Cortex of kidney (tissue), 1 donor: Measurements from ENCODE around the gene CDH15.
"Not testable (repeated sequence)": the region's sequence is repeated elsewhere in the genome, so short reads cannot be mapped to it uniquely, and the experiment has no call there.

ENCODE experiments used
- DNase-seq: peaks from one replicate; lab custom pipeline; 2025; lab: John Stamatoyannopoulos, UW

Gene CDH15

GRCh38 chr16:89172528-89173173, 1.1 kb downstream of the CDH15 start:
- no peak for DNase-seq

- no peak for DNase-seq
Measured at GRCh38 chr16:89173174-89173921, 1.8 kb downstream of the CDH15 start.

DNA sequence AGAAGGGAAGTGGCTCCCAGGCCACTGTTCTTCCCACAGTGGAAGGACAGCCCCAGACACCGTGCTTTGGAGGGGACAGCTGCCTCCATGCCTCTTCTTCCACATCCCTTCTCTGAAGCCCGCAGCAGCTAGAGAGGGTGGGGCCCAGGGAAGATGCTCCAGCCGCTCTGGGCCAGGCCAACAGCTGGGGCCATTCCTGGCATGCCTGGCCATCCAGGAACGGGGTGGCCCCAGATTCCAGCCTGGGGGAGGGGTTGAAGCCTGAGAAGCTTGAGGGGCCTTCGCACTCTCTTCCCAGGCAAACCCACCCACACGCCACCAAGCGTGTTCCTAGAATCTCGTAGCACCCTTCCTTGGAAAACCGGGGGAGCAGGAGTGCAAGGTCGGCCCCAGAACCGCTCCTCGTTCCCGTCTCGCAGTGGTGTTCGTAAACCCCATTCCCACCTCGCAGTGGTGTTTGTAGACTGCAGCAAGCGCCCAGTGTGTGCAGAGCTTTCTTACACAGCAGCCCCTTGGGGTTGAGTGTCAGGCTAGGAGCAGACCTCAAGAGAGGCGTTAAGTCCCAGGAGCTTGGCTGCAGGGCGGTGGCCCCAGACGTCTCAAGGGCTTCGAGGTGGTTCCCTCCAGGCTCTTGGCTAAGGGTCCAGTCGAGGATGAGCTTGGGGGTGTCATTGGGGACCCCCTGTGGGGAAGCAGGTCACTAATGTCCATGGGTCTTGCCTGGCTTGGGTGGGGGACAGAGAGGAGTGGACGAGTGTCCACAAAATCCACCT, 2.7 kb downstream of the CDH15 start:
- DNase-seq: no peak

- DNase-seq: no peak
Measured at GRCh38 chr16:89174877-89175276, 3.3 kb downstream of the CDH15 start.

GRCh38 chr16:89175280-89176146, 4.0 kb downstream of the CDH15 start:
- no peak for DNase-seq

- no peak for DNase-seq
Measured at GRCh38 chr16:89176147-89176690, 4.7 kb downstream of the CDH15 start.

DNA sequence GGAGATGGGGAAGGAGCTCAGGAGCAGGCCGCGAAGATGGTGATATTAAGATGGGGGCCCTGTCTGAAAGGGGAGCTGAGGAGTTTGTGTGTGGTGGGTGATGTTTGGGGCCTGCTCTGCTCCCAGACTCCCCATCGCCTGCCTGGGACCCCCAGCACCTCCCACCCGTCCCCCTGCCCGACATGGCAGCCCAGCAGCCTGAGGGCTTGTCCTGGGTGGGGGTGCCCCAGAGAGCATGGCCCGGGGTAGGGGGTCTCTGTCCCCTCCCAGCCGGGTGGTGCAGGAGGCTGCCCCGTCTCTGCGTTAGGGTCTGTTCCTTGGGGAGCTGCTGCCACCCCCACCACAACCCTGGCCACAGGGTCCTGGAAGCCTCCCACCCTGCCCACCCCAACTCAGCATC, 5.2 kb downstream of the CDH15 start:
- no peak for DNase-seq

GRCh38 chr16:89177501-89177900, 6.0 kb downstream of the CDH15 start:
- no peak for DNase-seq

DNA sequence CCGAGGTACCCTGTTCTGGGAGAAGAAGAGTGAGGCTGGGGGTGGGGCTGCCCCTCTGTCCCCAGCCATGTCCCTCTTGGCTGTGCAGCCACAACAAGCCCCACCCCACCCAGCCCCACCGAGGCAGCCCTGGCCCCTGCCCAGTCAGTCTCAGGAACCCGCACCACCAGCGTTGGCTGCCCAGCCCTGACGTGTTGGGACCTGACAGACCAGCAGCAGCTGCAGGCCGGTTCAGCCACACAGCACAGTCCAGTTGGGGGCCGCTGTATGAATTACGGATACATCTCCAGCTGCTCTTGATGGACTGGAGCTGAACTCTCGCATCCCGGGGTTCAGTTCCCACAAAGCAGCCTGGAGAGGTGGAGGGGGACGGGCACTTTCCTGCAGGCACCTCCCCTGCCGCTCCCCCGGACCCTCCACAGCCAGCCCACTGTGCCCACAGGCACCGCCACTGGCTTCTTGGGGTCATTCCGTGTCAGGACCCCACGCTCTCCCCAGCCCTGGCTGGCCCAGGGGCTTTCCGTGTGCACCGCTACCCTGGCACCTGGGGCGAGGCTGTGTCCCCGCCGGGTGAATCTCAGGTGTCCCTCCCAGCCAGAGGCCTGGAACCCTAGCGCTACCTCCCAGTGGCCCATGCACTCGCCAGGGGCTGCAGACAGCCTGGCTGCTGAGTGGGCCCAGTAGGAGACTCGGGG, 7.1 kb downstream of the CDH15 start:
- DNase-seq: no peak

- DNase-seq: no peak
Measured at GRCh38 chr16:89179148-89179484, 7.6 kb downstream of the CDH15 start.

GRCh38 chr16:89179656-89180315, 8.2 kb downstream of the CDH15 start:
- no peak for DNase-seq

DNA sequence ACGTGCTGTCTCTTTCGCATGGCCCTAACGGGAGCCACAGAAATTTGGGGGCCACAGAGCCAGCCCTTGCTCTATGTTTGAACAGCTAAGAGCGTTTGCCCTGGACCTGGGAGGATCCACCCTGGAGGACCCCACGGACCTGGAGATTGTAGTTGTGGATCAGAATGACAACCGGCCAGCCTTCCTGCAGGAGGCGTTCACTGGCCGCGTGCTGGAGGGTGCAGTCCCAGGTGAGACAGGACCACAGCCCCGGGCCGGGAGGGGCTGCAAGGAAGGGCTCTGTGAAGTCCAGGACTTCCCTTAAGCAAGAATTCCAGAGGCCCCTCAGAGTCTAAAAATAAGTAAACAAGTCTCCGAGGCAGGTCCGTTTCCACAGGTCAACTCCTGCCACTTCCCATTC, 11.9 kb downstream of the CDH15 start:
- no peak for DNase-seq

- DNase-seq: no peak
Measured at GRCh38 chr16:89183975-89184676, 12.6 kb downstream of the CDH15 start.

DNA sequence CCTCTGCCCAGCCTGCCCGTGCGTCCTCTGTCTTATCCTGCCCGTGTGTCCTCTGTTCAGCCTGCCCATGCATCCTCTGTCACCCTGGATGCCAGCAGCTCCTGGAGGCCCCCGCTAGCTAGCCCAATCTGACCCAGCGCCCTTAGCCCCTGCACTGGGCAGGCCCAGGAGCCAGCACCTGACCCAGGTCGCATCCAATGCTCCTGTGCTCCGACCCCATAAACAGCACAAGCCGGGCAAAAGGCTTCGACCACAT, 13.1 kb downstream of the CDH15 start:
- no peak for DNase-seq

DNA sequence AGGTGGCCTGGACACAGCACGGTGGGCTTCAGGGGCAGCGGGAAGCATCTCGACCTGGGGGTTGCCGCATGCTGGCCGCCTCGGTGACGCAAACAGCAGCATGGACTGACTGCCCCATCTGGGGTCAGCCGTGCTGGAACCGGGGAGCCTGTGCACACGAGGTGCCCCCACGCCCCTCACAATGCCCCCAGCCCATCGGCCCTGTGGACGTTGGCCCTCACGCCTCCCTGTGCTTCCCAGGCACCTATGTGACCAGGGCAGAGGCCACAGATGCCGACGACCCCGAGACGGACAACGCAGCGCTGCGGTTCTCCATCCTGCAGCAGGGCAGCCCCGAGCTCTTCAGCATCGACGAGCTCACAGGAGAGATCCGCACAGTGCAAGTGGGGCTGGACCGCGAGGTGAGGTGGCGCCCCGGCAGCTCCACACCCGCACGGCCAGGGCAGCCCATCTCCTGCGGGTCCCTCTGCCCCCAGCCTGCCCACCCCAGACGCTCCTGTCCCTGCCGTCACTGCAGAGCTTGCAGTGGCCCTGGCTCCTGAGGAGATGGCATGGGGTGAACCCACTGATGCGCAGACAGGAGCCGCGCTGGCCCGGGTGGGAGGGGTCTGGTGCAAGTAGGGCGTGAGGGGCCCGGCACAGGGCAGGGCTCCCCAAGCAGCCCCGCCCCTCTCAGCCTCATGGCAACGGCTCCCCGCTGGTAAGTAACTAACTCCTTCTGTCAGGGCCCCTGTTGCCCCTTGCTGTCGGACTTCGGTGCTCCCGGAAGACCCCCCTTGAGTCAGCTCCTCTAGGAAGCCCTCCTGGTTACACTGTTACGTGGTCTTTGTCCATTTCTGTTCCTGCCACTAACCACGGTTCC, 13.6 kb downstream of the CDH15 start:
- DNase-seq: no peak

DNA sequence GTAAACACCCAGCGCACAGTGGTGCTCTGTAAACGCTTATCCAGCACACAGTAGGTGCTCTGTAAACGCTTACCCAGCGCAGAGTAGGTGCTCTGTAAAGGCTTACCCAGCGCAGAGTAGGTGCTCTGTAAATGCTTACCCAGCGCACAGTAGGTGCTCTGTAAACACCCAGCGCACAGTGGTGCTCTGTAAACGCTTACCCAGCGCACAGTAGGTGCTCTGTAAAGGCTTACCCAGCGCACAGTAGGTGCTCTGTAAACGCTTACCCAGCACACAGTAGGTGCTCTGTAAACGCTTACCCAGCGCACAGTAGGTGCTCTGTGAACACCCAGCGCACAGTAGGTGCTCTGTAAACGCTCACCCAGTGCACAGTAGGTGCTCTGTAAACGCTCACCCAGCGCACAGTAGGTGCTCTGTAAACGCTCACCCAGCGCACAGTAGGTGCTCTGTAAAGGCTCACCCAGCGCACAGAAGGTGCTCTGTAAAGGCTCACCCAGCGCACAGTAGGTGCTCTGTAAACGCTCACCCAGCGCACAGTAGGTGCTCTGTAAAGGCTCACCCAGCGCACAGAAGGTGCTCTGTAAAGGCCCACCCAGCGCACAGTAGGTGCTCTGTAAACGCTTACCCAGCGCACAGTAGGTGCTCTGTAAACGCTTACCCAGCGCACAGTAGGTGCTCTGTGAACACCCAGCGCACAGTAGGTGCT, 14.5 kb downstream of the CDH15 start:
- not testable (repeated sequence) for DNase-seq

- not testable (repeated sequence) for DNase-seq
Measured at GRCh38 chr16:89186593-89187031, 15.1 kb downstream of the CDH15 start.

DNA sequence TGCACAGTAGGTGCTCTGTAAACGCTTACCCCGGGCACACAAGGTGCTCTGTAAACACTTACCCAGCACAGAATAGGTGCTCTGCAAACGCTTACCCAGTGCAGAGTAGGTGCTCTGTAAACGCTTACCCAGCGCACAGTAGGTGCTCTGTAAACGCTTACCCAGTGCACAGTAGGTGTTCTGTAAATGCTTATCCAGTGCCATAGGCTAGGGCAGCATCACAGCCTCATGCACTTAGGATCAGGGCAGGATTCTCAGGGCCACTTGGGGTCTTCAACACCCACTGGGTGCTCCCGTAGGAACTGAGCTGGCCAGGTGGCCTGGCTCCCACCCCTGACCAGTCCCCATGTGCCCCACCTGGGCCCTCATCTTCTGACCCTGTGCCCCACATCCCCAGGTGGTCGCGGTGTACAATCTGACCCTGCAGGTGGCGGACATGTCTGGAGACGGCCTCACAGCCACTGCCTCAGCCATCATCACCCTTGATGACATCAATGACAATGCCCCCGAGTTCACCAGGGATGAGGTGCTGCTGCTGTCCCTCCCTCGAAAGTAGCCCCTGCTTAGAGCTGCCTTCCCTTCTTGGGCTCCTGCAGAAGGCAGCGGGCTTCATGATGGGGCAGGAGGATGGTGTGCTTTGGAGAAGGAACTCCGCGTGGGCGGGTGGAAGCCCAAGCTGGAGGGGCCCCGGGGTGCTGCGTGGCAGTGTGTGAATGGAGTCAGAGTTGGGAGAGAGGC, 15.7 kb downstream of the CDH15 start:
- no peak for DNase-seq
